ENCODE data around the gene CKS2.
"Not testable (repeated sequence)": the region's sequence is repeated elsewhere in the genome, so short reads cannot be mapped to it uniquely, and the experiment has no call there.

The CKS2 gene

GRCh38 chr9:89330513-89330912 lies 19.5 kb downstream of the CKS2 start:
- in situ Hi-C loops (cut with MboI; ENCODE audit: low pct_unique_long_range_greater_than_20kb, low sequenced_read_pairs, unreplicated experiment) = no loop called here
- no peak for TF ChIP-seq CTCF (IDR thresholded peaks at IDR 0.05; ENCODE audit: extremely low read depth, insufficient read depth, missing control alignments)
- DNase-seq (ENCODE audit: low spot score) = no peak

DNA sequence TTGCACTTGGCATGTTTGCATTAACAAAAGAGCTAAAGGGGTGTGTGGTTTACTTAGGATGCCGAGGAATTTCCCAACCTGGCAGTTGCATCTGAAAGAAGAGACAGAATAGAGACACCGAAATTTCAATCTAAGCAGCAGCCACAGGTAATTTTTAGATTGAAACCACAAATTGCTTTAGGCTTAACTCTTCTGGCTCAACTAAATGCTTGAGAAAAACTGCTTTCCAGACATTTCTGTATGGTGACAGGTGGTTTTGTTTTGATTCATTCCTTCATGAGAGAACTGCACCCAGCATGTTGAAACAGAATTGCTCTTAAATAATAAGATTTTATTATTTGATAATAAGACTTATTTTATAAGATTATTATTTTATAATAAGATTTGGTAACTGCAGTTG lies 28.8 kb downstream of the CKS2 start:
- in situ Hi-C loops (cut with MboI; ENCODE audit: low pct_unique_long_range_greater_than_20kb, low sequenced_read_pairs, unreplicated experiment) = no loop called here
- no peak for TF ChIP-seq CTCF (IDR thresholded peaks at IDR 0.05; ENCODE audit: extremely low read depth, insufficient read depth, missing control alignments)
- DNase-seq (ENCODE audit: low spot score) = no peak

DNA sequence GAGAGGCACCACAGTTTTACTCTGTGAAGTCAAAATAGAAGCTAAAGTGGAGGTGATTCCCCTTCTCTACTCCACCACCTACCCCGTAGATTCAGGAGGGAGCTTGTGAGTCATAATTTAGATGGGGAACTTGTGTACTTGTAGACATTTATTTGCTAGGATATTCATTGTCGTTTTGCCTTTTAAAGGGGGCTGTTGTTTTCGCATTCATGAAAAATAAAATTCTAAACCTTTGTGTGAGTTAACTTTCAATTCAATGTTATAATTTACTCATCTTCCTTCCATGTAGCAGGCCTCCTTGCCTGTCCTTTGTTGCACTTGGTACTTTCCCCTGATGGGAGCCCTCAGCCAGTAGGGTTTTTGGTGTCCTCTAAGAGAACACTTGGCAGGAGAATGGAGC lies 29.3 kb downstream of the CKS2 start:
- peak; percentile 65 for DNase-seq (ENCODE audit: low spot score)
- in situ Hi-C loops (cut with MboI; ENCODE audit: low pct_unique_long_range_greater_than_20kb, low sequenced_read_pairs, unreplicated experiment) = no loop called here
- no peak for TF ChIP-seq CTCF (IDR thresholded peaks at IDR 0.05; ENCODE audit: extremely low read depth, insufficient read depth, missing control alignments)

- in situ Hi-C loops (cut with MboI; ENCODE audit: low pct_unique_long_range_greater_than_20kb, low sequenced_read_pairs, unreplicated experiment) = no loop called here
- TF ChIP-seq CTCF (IDR thresholded peaks at IDR 0.05; ENCODE audit: extremely low read depth, insufficient read depth, missing control alignments) = no peak
- DNase-seq (ENCODE audit: low spot score) = no peak
Measured at GRCh38 chr9:89342213-89342612, 31.2 kb downstream of the CKS2 start.

DNA sequence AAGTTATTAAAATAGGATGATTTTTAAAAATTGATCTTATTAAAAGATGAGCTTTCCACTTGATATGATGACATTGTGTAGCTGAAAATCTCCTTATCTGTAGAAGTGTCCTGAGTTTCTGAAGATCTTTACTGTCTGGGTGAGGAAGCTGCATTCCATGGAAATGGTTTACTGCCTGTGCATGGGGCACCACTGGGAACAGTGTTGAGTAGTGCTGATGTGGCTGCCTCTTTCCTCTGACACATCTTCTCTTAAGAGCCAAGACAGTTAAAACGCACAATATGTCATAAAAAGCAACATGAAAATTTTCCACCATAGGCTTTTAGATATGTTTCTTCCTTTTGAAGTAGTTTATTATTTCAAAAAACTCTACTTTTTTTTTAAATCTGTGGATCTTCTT lies 32.0 kb downstream of the CKS2 start:
- TF ChIP-seq CTCF (IDR thresholded peaks at IDR 0.05; ENCODE audit: extremely low read depth, insufficient read depth, missing control alignments) = no peak
- DNase-seq (ENCODE audit: low spot score) = no peak
- in situ Hi-C loops (cut with MboI; ENCODE audit: low pct_unique_long_range_greater_than_20kb, low sequenced_read_pairs, unreplicated experiment) = no loop called here

- DNase-seq (ENCODE audit: low spot score); in situ Hi-C loops (cut with MboI; ENCODE audit: low pct_unique_long_range_greater_than_20kb, low sequenced_read_pairs, unreplicated experiment): not testable (repeated sequence)
Measured at GRCh38 chr9:89343812-89344211, 32.8 kb downstream of the CKS2 start.

GRCh38 chr9:89345476-89345875 lies 34.5 kb downstream of the CKS2 start:
- no peak for TF ChIP-seq CTCF (IDR thresholded peaks at IDR 0.05; ENCODE audit: extremely low read depth, insufficient read depth, missing control alignments)
- in situ Hi-C loops (cut with MboI; ENCODE audit: low pct_unique_long_range_greater_than_20kb, low sequenced_read_pairs, unreplicated experiment) = no loop called here
- DNase-seq (ENCODE audit: low spot score) = no peak

Measured in GM13977 (cell line).